Neural cell (in vitro differentiated cells): Measurements from ENCODE around the gene TAOK1. TPM values are rescaled to one million over a fixed set of nuclear protein-coding genes. Genes with fewer than 3 reads are reported as not detected.

Experiments
- H2AFZ ChIP-seq: fragments of 200-600, 300-800 bp; sonication (generic), shearing (Covaris generic); 2 replicates; pipeline ENCODE4 v1.6.0; 2014; ENCODE audit warnings: low read depth, mild to moderate bottlenecking, antibody characterized with exemption, low read length, moderate library complexity
- H3F3A ChIP-seq: fragments of 200-600 bp; shearing (Covaris generic); 2 replicates; pipeline ENCODE4 v1.6.1; 2016; ENCODE audit warnings: mild to moderate bottlenecking, moderate library complexity, mixed read lengths, antibody characterized with exemption, low read length; ENCODE audit not compliant: insufficient read depth, poor library complexity, severe bottlenecking
- H3K27ac ChIP-seq: fragments of 200-600, 300-800 bp; sonication (generic), shearing (Covaris generic); 2 replicates; pipeline ENCODE4 v1.5.1; 2014; ENCODE audit warnings: mild to moderate bottlenecking, low read length, moderate library complexity
- H3K27me3 ChIP-seq: fragments of 300-800, 200-600 bp; sonication (generic), shearing (Covaris generic); 2 replicates; pipeline ENCODE4 v1.6.0; 2014; ENCODE audit warnings: mild to moderate bottlenecking, low read depth, low read length, moderate library complexity; ENCODE audit not compliant: insufficient read depth
- H3K36me3 ChIP-seq: fragments of 300-800, 200-600 bp; sonication (generic), shearing (Covaris generic); 2 replicates; pipeline ENCODE4 v1.5.1; 2014; ENCODE audit warnings: mild to moderate bottlenecking, antibody characterized with exemption, low read length, moderate library complexity; ENCODE audit not compliant: insufficient read depth
- H3K4me2 ChIP-seq: fragments of 300-800, 200-600 bp; sonication (generic), shearing (Covaris generic); 2 replicates; pipeline ENCODE4 v1.6.0; 2014; ENCODE audit warnings: mild to moderate bottlenecking, low read length
- H3K4me3 ChIP-seq: fragments of 300-800, 200-600 bp; sonication (generic), shearing (Covaris generic); 2 replicates; pipeline ENCODE4 v1.5.1; 2014; ENCODE audit warnings: mild to moderate bottlenecking, low read length, moderate library complexity
- H3K79me2 ChIP-seq: fragments of 200-600 bp; shearing (Covaris generic); replicated peaks from 2 replicates; pipeline ENCODE4 v1.6.0; 2014; ENCODE audit warnings: mild to moderate bottlenecking, low read length, moderate library complexity; ENCODE audit not compliant: insufficient read depth
- H3K9ac ChIP-seq: fragments of 300-800, 200-600 bp; sonication (generic), shearing (Covaris generic); 2 replicates; pipeline ENCODE4 v1.6.1; 2016; ENCODE audit warnings: mild to moderate bottlenecking, low read length, mixed read lengths
- H3K9me2 ChIP-seq: fragments of 200-600 bp; shearing (Covaris generic); 2 replicates; pipeline ENCODE4 v1.6.1; 2016; ENCODE audit warnings: mild to moderate bottlenecking, low read length, mixed read lengths; ENCODE audit not compliant: insufficient read depth
- H3K9me3 ChIP-seq: fragments of 200-600, 300-800 bp; sonication (generic), shearing (Covaris generic); 2 replicates; pipeline ENCODE4 v1.6.1; 2016; ENCODE audit warnings: mild to moderate bottlenecking, mixed run types, low read length, moderate library complexity, mixed read lengths
- H4K20me1 ChIP-seq: fragments of 200-600 bp; shearing (Covaris generic); 2 replicates; pipeline ENCODE4 v1.6.1; 2016; ENCODE audit warnings: mild to moderate bottlenecking, mixed run types; ENCODE audit not compliant: insufficient read depth
- CTCF ChIP-seq: fragments of 450-650 bp; IDR thresholded peaks from 2 replicates; pipeline ENCODE4 v1.5.1; 2014; ENCODE audit warnings: antibody characterized with exemption, mild to moderate bottlenecking, moderate library complexity; ENCODE audit not compliant: poor library complexity, severe bottlenecking
- EP300 ChIP-seq: fragments of 450-650 bp; conservative IDR thresholded peaks from 2 replicates; pipeline ENCODE4 v1.6.1; 2014; ENCODE audit warnings: antibody characterized with exemption, mild to moderate bottlenecking, moderate library complexity; ENCODE audit not compliant: poor library complexity, severe bottlenecking
- EZH2 ChIP-seq: fragments of 200-600, 300-800 bp; shearing (Covaris generic), sonication (generic); IDR thresholded peaks from 2 replicates; pipeline ENCODE4 v1.6.1; 2014; ENCODE audit warnings: antibody characterized with exemption, low read length, borderline replicate concordance, mild to moderate bottlenecking; ENCODE audit not compliant: insufficient read depth, poor library complexity, severe bottlenecking
- MXI1 ChIP-seq: fragments of 450-650 bp; conservative IDR thresholded peaks from 2 replicates; pipeline ENCODE4 v1.6.1; 2014; ENCODE audit warnings: antibody characterized with exemption, mild to moderate bottlenecking; ENCODE audit not compliant: poor library complexity, severe bottlenecking
- POLR2AphosphoS5 ChIP-seq: IDR thresholded peaks from 2 replicates; pipeline ENCODE4 v1.6.1; 2012
- RAD21 ChIP-seq: fragments of 450-650 bp; conservative IDR thresholded peaks from 2 replicates; pipeline ENCODE4 v1.6.1; 2014; ENCODE audit warnings: antibody characterized with exemption, mild to moderate bottlenecking, moderate library complexity
- SMC3 ChIP-seq: fragments of 450-650 bp; conservative IDR thresholded peaks from 2 replicates; pipeline ENCODE4 v1.6.1; 2014; ENCODE audit warnings: antibody characterized with exemption, mild to moderate bottlenecking, moderate library complexity; ENCODE audit not compliant: poor library complexity
- TAF1 ChIP-seq: IDR thresholded peaks from 2 replicates; pipeline ENCODE4 v1.6.1; 2012; ENCODE audit warnings: low read depth
- polyA plus RNA-seq: library from polyadenylated mRNA; depleted of rRNA; stranded (reverse); fragments of >200 nt; gene quantifications from 2 replicates; pipeline ENCODE4 v1.2.3, GENCODE V29; 2014
- TF ChIP-seq, protein P1 (sequence below): IDR thresholded peaks from 2 replicates; pipeline ENCODE4 v1.6.1; 2012; ENCODE audit warnings: borderline replicate concordance

TAOK1 gene
- polyA plus RNA-seq, 1 donor from 2014 or later, result 53.2 TPM

DNA sequence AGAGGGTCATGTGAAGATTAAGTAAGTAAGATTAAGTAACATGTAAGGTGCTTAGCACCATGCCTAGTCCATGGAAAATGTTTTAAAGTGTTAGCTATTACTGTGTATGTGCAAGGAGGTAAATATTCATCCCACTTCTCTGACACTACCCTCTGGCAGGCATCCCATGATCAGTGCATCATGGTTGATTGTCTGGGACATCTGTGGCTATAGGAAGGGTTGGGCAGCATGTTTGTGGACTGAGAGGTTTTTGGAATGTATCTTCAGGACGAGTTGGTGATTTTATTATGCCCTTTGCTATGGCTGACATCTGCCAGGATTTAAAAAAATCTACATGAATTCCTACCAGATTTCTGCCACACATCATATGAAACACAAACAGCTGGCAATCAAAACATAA is 6.5 kb upstream of the TAOK1 start:
- no peaks in the 10 kb centered on the region for H3K79me2 ChIP-seq
- H3K27ac ChIP-seq, result no peak overlapping the region
- no peak overlapping the region for H3K4me2 ChIP-seq
- no peak overlapping the region for H3K4me3 ChIP-seq
- H3K9me3 ChIP-seq, result no peaks in the 10 kb centered on the region
- no peaks in the 10 kb centered on the region for H3K36me3 ChIP-seq
- H2AFZ ChIP-seq, result no peak overlapping the region
- H3K27me3 ChIP-seq, result no peaks in the 10 kb centered on the region
- H3K9ac ChIP-seq, result no peak overlapping the region
- no peaks in the 10 kb centered on the region for H3F3A ChIP-seq
- H4K20me1 ChIP-seq, result no peaks in the 10 kb centered on the region
- TF ChIP-seq MXI1 (no peak), TAF1 (no peak), SMC3 (no peak), EZH2 (no peak), EP300 (no peak), CTCF (no peak), POLR2AphosphoS5 (no peak), RAD21 (no peak)
- TF ChIP-seq, protein P1, sequence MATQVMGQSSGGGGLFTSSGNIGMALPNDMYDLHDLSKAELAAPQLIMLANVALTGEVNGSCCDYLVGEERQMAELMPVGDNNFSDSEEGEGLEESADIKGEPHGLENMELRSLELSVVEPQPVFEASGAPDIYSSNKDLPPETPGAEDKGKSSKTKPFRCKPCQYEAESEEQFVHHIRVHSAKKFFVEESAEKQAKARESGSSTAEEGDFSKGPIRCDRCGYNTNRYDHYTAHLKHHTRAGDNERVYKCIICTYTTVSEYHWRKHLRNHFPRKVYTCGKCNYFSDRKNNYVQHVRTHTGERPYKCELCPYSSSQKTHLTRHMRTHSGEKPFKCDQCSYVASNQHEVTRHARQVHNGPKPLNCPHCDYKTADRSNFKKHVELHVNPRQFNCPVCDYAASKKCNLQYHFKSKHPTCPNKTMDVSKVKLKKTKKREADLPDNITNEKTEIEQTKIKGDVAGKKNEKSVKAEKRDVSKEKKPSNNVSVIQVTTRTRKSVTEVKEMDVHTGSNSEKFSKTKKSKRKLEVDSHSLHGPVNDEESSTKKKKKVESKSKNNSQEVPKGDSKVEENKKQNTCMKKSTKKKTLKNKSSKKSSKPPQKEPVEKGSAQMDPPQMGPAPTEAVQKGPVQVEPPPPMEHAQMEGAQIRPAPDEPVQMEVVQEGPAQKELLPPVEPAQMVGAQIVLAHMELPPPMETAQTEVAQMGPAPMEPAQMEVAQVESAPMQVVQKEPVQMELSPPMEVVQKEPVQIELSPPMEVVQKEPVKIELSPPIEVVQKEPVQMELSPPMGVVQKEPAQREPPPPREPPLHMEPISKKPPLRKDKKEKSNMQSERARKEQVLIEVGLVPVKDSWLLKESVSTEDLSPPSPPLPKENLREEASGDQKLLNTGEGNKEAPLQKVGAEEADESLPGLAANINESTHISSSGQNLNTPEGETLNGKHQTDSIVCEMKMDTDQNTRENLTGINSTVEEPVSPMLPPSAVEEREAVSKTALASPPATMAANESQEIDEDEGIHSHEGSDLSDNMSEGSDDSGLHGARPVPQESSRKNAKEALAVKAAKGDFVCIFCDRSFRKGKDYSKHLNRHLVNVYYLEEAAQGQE, result no peak
- H3K9me2 ChIP-seq, result no peaks in the 10 kb centered on the region

GRCh38 chr17:29384901-29385300 is 5.3 kb upstream of the TAOK1 start:
- Histone ChIP-seq H3K4me2 (no peak overlapping the region), H3F3A (no peaks in the 10 kb centered on the region), H3K79me2 (no peaks in the 10 kb centered on the region), H2AFZ (no peak overlapping the region), H3K9ac (no peak overlapping the region), H3K4me3 (no peak overlapping the region), H3K27me3 (no peaks in the 10 kb centered on the region), H4K20me1 (no peaks in the 10 kb centered on the region), H3K9me2 (no peaks in the 10 kb centered on the region), H3K27ac (no peak overlapping the region), H3K36me3 (no peaks in the 10 kb centered on the region), H3K9me3 (no peaks in the 10 kb centered on the region)
- TF ChIP-seq, protein P1, result no peak
- TF ChIP-seq CTCF, result no peak
- no peak for TF ChIP-seq RAD21
- TF ChIP-seq MXI1, result no peak
- TF ChIP-seq TAF1, result no peak
